DMS 273 (cell line): ENCODE data around the gene SELENOI.
"Not testable (repeated sequence)": the region's sequence is repeated elsewhere in the genome, so short reads cannot be mapped to it uniquely, and the experiment has no call there.

Experiments used
- DNase-seq: peaks from one replicate; lab custom pipeline; 2025; ENCODE audit not compliant: unreplicated experiment; lab: John Stamatoyannopoulos, UW

Gene SELENOI

DNA sequence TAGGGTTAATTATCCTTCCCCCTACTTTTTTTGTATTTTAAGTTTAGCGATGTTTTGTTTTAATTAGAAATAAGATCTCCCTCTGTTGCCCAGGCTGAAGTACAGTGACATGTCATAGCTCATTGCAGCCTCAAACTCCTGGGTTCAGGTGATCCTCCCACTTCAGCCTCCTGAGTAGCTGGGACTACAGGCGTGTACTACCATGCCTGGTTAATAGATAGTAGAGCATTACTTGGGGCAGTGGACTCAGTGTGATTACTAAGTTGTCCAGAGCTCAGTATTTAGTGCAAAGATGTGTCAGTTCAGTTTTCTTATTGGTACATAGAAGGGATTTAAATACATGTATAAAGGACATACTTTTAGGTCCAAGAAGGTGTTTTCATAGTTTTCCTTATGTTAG lies 10.2 kb downstream of the SELENOI start:
- no peak for DNase-seq

DNA sequence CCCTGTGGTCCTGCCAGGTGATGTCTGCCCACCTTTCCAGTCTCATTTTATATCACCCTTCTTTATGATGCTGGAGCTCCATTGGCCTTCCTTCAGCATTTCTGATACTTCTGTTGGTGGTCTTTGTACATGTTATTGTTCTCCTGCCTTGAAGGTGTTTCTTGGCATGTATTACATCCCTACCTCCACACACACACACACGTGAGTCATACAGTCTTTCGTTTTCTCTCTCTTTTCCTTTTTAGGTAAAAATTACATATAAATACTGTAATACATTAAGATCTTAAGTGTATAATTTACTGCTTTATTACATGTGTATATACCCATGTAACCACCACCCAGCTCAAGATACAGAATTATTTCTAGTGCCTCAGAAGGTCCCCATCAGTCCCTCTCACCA lies 10.8 kb downstream of the SELENOI start:
- DNase-seq, result no peak

DNA sequence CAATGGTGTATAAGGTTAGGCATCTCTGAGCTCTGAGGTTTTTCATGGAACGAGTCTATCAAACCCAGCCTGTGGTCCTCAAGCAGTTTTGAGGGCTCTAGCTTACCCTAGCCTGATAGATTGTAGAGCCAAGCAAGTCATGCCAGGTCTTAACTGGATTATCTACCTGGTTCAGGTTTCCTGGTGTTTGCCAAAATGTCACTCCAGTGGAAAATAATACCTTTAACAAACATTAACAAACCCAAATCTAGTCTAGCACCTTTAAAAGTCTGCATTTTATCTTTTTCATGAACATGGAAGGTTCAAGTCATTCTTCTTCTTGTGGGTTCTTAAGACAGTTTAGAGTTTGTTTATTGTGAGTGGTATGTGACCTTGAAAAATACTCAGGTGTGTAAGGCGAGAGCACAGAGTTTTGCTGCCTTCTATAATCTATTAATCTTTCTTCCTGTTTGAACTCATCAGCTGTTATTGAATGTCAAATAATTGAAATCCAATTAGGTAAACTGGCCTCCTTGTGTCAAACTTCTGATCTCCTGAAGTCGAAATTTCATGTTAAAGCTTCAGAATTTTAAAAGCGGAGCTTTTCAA lies 14.0 kb downstream of the SELENOI start:
- DNase-seq, result no peak

DNA sequence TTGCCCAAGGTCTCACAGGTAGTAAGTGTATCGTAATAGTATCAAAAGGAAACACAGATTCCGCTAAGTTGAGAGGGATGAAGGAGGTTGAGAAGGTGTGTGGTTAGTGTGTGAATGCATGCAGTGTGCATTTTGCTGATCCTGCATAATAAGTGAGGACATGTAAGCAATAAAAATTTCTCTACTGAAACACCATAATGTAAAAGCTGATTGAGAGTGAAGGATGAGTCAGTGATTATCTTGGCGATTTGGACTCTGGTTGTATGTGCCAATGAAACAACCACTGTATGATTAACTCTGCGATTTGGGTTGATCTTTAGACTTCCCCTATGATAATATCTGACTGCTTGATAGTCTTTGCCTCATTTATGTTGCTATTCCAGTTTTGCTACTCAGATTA lies 17.4 kb downstream of the SELENOI start:
- no peak for DNase-seq

DNA sequence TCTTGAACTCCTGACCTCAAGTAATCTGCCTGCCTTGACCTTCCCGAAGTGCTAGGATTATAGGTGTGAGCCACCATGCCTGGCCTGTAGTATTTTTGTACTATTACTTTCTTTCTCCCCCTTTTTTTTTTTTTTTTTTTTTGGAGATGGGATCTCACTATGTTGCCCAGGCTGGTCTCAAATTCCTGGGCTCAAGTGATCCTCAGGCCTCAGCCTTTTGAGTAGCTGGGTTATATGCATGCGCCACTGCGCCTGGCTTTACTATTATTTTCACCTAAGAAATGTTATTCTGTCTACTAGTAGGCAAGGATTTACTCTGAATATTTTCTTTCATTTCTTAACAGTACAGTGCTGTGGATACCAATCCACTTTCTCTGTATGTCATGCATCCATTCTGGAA lies 18.0 kb downstream of the SELENOI start:
- DNase-seq, result no peak

DNA sequence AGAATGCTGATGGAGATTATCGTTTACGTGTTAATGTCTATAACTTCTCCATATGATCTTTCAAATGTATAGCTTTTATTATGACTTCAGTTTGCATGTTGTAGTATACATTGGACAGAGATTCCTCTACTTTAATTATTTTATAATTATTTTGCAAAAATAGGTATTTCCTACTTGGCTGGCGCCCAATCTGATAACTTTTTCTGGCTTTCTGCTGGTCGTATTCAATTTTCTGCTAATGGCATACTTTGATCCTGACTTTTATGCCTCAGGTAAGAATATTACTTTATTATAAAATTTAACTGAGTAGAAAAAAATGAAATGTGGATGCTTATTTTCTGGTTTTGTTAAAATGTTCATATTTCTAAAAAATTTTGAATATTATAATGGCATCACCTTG lies 18.7 kb downstream of the SELENOI start:
- DNase-seq, result no peak

DNA sequence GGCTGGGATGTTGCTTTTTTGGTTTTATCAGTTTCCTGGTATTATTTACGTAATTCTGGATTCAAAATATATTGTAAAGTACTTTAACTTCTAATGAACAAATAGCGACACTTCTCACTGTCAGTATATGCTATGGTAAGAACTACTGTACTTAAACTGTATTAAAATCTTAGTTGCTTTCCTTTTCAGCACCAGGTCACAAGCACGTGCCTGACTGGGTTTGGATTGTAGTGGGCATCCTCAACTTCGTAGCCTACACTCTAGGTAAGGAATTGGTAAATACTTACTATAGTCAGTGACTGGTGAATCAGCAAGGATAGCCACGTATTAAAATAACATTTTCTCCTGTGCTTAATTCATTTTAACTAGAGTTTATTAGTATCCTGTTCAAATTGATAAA lies 21.0 kb downstream of the SELENOI start:
- no peak for DNase-seq

DNA sequence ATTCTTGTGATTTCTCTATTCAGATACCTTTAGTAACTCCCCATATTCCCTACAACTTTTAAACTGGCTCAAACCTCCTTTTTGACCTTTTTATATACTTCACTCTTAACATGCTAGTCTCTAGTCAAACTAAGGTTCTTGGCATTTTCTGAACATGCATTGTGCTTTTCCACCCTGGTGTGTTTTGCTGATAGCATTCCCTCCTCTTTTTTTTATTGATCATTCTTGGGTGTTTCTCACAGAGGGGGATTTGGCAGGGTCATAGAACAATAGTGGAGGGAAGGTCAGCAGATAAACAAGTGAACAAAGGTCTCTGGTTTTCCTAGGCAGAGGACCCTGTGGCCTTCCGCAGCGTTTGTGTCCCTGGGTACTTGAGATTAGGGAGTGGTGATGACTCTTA lies 23.7 kb downstream of the SELENOI start:
- DNase-seq, result not testable (repeated sequence)

DNA sequence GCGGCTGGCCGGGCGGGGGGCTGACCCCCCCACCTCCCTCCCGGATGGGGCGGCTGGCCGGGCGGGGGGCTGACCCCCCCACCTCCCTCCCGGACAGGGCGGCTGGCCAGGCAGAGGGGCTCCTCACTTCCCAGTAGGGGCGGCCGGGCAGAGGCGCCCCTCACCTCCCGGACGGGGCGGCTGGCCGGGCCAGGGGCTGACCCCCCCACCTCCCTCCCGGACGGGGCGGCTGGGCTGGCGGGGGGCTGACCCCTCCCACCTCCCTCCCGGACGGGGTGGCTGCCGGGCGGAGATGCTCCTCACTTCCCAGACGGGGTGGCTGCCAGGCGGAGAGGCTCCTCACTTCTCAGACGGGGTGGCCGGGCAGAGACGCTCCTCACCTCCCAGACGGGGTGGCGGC lies 25.0 kb downstream of the SELENOI start:
- not testable (repeated sequence) for DNase-seq

DNA sequence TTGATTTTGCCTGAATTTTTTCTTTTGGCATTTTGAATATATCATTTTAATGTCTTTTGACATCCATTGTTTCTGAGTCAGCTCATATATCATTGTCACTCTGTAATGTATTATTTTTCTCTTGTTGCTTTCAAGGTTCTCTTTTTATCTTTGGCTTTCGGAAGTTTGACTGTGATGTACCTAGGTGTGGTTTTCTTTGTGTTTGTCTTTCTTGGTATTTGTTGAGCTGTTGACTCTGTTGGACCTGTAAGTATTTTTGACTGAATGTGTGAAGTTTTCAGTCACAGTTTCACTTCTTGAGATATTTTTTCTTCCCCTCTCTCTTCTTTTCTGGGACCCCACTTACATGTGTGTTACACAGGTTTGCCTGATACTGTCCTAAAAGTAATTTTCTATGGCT lies 30.9 kb downstream of the SELENOI start:
- DNase-seq, result no peak

DNA sequence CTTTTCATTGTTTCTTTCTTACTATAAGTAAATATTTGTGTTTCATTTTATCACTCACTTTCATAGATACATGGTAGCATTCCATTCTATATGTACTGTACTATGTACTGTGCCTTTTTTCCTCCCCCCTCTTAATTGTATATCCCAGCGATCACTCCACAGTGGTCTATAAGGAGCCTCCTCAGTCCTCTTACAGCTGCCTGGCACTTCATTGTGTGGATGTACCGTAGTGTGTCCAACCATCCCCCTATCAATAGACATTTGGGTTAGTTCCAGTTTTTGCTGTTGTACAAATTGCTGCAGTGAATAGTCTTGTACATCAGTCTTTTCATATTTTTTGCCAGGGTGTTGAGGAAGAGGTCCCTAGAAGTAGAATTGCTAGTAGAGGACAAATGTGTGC lies 34.3 kb downstream of the SELENOI start:
- DNase-seq, result no peak

DNA sequence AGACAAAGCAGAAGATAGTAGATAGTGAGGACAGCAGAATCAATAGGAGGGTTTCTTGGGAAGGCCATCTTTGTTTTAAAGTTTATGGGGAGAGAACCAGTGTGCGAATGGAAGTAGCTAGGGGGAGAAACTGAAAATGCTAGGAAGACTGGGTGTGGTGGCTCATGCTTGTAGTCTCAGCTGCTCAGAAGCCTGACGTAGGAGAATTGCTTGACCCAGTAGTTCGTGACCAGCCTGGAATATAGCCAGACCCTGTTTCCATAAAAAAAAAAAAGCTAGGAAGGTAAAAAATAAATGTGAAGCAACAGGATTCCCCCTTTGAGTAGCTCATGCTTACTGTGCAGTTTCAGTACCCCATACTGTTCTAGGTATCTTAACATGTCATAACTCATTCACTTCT lies 36.6 kb downstream of the SELENOI start:
- no peak for DNase-seq

DNA sequence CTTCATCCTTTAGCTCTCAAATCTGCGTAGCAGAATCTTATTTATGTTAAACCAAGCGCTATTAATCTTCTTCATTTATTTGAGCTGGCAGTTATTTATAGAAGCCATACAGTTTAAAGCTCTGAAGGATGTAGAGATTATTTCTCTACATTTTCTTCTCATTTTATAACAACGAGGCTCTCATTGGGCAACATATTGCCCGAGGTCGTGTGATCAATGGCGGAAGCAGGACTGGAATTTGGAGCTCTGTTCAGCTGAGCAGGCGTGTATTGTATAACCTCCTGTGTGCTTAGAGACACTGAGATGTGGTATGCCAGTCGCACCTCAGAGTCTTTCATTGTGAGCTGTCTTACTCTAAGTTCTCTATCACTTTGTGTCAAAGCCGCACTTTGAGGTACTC lies 38.2 kb downstream of the SELENOI start:
- DNase-seq, result no peak

DNA sequence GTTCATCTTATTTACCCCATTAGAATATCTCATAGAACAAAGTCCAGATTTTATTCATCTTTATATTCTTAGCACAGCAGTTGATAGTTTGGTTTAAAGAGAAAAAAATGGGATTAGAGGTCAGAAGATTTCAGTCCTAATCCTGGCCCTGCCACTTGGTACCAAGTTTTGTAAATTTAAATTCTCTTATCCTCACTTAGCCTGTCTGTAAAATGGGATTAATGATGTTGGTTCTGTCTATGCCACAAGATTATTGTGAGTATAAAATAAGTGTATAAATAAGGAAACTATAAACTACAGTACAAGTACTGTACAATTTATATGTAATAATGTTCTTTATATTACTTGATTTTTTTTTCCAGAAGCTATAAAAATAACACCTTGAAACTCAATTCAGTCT lies 38.7 kb downstream of the SELENOI start:
- DNase-seq, result no peak

DNA sequence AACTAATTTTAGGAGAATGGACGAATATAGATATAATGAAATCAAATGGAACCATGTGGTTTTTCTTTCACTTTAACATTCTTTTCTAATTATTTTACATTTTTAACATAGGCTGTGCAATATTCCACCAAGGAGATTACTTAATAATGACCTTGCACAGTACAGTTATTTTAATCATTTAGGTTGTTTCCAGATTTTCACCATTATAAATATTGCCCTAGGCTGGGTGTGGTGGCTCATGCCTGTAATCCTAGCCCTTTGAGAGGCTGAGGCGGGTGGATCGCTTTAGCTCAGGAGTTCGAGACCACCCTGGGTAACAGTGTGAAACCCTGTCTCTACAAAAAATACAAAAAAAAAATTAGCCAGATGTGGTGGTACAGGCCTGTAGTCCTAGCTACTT lies 41.2 kb downstream of the SELENOI start:
- DNase-seq, result no peak

DNA sequence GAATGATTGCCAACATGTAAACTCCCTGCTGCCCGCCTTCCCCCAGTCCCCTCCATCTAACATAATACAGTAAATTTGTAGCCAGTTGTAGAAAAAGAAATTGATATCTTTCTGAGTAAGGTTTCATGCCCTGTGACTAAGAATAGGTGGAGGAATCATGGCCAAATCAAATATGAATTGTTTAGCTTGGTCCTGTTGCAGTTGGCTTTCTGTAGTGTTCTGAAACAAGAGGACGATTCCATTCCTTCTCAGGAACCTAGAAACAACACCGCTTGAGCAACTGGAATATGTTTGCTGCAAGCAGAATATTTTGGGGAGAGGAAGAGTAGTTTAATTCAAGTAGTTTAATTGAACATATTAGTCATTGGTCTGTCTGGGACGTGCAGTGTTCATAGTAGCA lies 48.8 kb downstream of the SELENOI start:
- DNase-seq, result no peak

DNA sequence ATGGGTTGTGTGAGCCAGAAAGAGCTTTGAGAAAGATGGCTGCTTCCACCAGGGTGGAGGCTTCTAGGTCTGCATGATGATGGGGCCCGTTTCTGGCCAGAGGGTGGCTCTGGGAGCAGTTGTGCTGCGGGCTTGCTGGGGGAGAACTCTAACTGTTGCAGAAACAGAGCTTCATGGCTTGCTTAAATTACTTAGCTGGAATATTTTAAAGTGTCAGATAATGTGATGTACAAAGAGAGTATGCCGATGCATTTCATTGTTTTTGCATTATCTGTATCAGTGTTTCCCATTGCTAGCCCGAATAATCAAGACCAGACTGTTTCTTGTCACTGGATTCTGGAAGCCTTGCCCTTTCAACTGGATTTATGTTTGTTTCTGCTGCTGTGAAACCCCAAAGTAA lies 49.5 kb downstream of the SELENOI start:
- DNase-seq, result peak; percentile 26

DNA sequence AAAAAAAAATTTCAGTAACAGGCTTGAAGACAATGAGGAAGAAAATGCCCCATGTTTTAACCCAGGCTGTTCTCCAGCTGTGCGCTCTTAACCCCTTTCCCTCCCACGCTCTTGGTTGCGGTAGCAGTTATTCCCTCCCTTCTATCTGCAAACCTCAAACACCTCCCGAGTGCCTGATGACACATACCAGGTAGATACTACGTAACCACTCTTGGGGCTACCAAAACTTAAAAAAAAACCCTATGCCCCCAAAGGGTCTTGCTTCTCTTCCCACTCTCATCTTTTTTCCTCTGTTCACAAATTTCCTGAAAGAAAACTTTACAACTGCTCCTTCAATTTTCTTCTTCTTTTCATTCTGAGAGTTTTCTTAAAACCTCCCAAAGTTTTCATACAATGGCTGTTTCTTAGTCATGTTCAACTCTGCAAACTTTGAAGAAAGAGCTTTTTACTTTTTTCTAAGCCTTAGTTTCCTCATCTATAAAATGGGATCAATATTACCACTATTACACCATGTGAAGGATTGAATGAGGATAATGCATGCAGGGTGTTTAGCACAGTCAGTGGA lies 50.9 kb downstream of the SELENOI start:
- no peak for DNase-seq

DNA sequence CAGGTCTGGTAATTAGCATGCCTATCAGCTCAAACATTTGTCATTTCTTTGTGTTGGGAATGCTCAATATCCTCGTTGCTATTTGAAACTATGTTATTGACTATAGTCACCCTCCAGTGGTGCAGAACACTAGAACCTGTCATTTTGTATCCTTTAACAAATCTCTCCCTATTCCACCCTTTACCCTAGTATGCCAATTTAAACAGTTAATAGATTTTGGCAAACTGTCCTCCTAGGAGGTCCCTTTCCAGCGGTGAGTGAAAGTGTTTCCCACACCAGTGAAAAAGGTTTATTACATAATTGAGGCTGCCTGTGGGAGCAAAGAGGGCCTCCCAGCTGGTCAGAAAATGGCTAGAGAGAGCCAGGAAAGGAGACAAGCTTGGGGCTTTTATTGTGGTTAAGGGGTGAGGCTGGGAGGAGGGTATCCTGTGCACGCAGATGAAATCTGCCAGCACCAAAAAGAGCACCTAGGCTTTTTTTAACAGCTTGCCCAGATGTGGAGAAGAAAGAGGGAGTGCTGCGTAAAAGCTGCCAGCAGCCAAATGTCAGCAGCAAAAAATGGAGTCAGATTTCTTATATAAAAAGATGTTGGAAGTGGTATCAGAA lies 53.9 kb downstream of the SELENOI start:
- peak; percentile 42 for DNase-seq

DNA sequence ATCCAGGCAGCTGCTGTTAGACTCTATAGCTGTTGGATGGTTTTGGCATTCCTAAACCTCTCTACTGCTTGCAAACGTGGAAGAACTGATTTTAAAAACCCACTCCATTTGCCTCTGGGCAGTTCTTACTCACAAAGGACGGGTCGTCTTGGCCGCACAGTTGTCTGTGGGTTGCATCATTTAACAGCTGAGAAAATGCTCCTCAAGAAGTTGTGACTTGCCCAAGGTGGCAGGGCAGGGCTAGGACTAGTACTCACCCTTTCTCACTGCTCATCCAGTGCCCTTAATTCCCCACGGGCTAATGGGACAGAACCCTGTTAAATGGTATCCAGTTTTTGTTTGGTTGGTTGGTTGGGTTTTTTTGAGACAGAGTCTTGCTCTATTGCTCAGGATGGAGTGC lies 54.8 kb downstream of the SELENOI start:
- DNase-seq, result no peak

DNA sequence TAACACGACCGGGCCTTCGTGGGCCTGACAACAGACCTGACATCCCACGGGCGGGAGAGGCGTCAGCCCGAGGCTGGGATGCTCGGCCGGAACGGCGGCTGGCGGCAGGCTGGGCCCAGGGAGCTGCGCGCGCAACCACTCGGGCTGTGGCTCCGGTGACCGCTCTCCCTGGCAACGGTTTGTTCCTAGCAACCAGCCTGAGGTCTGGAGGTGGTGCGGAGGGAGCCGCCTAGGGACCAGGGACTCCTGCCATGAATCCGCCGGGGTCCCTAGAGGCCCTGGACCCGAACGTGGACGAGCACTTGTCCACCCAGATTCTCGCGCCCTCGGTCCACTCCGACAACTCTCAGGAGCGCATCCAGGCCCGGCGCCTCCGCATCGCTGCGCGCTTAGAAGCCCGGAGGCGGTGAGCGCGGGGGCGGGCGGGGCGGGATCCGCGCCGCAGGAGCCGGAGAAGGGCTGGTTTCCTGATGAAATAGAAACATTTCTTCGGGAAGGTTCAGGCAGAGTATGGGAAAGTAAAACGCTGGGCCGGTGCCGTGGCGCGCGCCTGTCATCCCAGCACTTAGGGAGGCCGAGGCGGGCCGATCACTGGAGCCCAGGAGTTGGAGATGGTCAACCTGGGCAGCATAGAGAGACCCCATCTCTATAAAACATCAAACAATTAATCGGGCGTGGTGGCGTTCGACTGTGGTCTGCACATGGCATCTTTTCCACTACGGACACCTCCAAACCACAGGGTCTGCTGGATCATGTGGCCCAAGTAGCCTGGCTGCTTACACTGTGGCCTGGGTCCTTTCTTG lies 56.0 kb downstream of the SELENOI start, which contains the start of gene DRC1:
Gene DRC1 (plus strand): TSS at position 182 of the 803 bp plus-strand sequence. CDS start 70 bp downstream, at position 252.
- DNase-seq, result peak; percentile 93

DNA sequence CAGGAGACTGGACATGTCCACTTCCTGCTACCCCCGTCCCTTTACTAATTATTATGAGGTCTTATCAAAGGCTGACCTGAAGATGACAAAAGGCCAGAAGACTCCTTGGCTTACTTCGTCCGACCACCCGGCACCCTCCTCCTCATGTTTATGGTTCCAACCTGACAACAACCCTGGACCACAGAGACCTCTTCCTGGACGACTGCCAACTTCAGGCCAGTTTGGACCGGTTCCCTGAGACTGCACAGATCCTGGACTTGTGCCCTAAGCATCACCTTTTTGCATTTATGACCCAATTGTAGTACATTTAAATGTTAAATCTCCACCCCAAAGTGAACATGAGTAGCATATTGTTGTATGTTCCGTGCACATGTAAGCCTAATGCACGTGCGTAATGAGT lies 61.6 kb downstream of the SELENOI start:
- DNase-seq, result no peak
